NCI-H2107 treated with DMSO at 0.1 percent for 48 hours (cell line): ENCODE measurements around the gene SYNJ2.

Experiments
- DNase-seq: peaks from one replicate; lab custom pipeline; 2025; ENCODE audit not compliant: unreplicated experiment; lab: John Stamatoyannopoulos, UW

SYNJ2 gene

DNA sequence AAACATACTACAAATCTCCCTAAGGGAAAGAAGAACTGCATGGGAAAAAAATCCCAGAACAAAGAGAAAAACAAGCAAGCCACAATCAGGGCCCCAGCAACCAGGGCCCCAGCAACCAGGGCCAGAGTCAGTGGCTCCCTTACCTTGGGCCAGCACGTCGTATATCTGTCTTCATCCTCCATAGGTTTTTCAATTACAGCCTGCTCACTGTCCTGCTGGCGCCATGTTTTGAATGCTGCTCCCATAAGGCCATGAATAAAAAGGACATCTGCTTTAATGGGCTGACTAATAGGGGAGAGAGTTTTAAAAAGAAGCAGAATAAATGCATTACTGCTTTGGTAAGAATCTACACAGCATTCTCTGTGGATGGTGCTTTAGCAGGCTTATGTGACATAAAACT lies 137.2 kb downstream of the SYNJ2 start:
- no peak for DNase-seq

DNA sequence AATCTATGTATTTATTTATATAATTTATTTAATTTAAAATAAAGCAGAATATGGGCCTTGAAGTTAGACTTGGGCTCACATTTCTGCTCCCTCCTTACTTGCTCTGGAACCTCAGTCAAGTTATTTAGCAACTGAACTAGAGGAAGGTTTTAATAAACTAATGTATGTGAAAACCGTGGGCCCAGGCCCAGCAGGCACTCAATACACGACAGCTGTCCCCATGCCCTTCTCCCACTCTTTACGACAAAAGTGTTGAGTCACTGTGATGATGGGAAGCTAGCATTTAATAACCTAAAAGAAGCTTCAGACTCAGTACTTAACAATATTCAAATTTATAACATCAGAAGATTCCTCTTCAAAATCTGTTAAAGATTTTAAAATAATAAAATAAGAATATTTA lies 139.7 kb downstream of the SYNJ2 start:
- DNase-seq: no peak

DNA sequence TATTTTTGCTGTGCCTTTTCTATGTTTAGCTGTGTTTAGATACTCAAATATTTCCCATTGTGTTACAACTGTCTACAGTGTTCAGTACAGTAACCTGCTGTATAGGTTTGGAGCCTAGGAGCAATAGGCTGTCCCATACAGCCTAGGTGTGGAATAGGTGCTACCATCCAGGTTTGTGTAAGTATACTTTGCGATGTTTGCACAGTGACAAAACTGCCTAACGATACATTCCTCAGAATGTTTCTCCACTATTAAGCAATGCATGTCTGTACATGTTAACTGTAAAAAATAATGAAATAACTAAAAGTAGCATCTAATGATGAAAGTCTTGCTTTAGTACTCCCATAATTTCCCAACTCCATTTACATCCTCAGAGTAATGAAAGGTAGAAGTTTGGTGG lies 140.4 kb downstream of the SYNJ2 start:
- DNase-seq: no peak

DNA sequence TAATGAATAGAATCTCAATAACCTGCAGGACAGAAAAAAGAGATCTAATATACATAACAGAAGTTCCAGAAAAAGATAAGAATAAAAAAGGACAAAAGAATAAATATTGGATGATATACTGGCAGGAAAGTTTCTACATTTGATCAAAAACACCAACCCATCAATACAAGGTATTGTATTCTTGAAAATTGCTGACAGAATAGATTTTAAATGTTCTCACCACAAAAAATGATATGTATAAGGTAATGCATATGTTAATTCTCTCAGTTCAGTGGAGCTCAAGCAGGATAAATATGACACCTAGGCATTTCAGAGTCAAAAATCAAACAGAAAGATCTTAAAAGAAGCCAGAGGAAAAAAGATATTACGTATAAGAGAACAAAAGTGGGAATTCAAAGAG lies 142.6 kb downstream of the SYNJ2 start:
- DNase-seq: no peak

DNA sequence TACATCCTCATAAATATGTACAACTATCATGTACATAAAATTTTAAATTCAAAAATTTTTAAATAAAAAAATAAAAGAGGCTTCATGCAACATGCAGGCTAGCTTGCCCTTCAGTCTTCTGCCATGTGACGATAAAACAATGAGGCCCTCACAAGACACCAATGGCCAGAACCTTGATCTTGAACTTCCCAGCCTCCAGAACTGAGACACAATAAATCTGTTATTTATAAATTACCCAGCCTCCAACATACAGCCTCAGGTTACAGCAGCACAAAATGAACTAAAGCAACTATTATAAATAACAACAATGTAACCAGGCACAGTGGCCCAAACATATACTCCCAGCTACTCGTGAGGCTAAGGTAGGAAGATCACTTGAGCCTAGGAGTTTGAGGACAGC lies 143.6 kb downstream of the SYNJ2 start:
- no peak for DNase-seq

DNA sequence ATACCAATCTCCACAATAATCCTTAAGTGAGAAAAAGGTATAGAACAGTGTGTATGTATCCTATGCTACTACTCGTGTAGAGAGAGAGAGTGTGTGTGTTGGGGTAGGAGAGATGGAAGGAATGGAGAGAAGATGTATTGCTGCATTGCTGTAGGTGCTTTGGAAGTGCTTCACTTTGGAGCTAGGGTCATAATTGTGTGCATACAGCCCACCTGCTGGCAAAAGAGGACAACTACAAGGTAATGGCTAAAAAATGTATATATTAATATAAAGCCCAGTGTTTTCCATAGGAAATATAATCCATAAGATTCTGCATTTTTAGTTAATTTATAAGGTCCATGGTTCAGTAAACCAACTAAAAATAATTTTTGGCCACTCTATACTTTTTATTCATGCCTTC lies 150.3 kb downstream of the SYNJ2 start:
- DNase-seq: peak; percentile 13

DNA sequence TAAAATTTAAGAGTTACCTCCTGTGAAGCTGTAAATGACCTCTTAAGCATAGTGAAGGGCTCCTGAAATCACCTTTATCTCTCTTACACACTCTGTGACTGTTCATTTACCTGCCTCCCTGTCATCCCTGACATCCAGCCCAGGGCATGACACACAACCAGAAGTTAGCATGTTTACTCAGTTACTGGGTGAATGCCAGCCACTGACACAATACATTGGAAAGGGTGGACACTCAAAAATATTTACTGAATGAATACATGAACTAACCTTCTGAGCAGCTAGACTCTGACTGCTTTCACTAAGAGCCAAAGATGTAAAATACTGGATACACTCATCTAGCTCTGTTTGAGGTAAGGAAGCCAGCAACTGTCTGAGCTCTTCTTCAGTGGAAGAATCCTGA lies 161.1 kb downstream of the SYNJ2 start:
- no peak for DNase-seq

DNA sequence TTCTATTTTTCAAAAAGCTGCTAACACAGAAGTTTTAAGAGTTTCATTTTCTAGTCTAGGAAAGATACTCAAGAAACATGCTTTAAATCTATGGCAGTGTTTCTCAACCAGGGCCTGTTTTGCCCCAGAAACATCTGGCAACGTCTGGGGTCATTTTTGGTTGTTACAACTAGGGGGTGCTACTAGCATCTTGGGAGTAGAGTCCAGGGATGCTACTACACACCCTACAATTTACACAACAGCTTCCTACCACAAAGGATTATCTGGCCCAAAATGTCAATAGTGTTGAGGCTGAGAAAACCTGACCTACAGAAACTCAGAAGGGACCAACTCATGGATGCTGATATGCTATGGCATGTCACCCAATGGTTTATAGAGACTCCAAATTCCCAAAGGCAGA lies 162.0 kb downstream of the SYNJ2 start:
- no peak for DNase-seq
